OCI-LY7 (cell line): Measurements from ENCODE around the gene AKAP5.

ENCODE experiments used
- EZH2phosphoT487 ChIP-seq: fragments of 200-600 bp; sonication (generic); IDR thresholded peaks from 2 replicates; pipeline ENCODE4 v1.6.1; 2018; ENCODE audit warnings: low read depth, borderline replicate concordance, mild to moderate bottlenecking, mixed run types, antibody characterized with exemption, low read length, moderate library complexity, mixed read lengths
- TF ChIP-seq, protein P1 (sequence below): fragments of 200-600 bp; sonication (generic); conservative IDR thresholded peaks from 2 replicates; pipeline ENCODE4 v1.5.1; 2014; ENCODE audit warnings: mild to moderate bottlenecking, antibody characterized with exemption, low read length, moderate library complexity, mixed read lengths

DNA sequence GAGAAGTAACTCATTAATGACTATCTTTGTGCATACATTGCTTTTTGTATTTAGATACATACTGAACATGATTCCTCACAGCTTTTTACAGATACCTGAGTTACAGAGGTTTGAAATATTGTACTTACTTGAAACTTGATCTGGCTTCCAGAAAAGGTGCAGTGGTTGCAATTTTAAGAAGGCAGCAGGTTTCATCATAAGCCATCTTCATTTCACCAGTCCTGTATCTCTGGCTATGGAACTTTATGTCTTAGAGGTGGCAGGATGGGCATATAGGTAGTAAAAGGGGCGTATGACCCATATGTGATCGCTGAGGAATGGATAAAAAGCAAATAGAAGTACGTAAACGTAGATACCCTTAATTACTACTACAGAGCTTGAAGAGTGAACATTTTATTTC, 52.9 kb downstream of the AKAP5 start:
- TF ChIP-seq, protein P1, sequence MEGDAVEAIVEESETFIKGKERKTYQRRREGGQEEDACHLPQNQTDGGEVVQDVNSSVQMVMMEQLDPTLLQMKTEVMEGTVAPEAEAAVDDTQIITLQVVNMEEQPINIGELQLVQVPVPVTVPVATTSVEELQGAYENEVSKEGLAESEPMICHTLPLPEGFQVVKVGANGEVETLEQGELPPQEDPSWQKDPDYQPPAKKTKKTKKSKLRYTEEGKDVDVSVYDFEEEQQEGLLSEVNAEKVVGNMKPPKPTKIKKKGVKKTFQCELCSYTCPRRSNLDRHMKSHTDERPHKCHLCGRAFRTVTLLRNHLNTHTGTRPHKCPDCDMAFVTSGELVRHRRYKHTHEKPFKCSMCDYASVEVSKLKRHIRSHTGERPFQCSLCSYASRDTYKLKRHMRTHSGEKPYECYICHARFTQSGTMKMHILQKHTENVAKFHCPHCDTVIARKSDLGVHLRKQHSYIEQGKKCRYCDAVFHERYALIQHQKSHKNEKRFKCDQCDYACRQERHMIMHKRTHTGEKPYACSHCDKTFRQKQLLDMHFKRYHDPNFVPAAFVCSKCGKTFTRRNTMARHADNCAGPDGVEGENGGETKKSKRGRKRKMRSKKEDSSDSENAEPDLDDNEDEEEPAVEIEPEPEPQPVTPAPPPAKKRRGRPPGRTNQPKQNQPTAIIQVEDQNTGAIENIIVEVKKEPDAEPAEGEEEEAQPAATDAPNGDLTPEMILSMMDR: no peak
- no peak for TF ChIP-seq EZH2phosphoT487
